ENCODE measurements around the gene BEST4.

BEST4 gene

DNA sequence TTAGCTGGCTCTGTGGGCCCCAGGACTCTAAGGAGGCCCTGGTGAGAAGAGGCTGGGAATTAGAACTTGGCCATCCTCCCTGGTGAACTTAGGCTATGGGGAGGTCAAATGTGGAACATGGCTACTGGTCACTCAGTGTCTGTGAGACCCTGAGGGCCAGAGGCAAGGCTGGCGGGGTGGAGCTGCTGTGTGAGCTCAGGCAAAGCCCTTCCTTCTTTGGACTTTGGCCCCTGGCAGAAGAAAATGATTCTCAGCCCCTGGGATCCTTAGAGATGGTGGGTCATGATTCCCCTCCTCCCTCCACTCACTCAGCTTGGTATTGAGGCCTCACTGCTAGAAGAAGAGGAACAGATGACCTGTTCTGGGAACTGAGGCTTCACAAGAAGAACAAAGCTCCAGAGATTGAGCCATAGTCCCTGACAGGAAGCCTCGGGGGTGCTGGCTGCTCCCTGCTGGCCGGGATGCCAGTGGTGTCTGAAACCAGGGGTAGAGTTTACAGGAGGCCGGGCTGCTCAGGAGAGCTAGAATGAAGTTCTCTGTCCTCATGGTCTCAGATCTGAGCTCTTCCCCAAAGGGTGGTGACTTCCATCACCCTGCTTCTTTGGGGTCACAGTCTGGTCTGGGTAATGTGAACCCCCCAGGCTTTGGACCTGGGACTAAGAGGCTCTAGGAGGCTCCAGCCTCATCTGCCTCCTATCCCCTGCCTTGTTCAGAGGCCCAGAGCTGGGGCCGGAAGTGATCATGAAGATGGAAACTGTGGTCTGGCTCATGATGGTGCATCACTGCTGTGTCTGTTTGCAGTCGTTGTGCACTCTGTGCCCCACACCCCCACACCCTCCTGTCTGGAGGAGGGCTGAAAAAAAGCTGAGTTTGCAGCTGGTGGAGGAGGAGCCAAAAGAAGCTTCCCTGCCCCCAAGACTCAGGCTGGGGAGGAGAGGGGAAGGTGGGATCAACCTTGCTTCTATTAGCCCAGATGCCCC, 21.3 kb upstream of the BEST4 start:
- FAIRE-seq, result no peak
- TF ChIP-seq, protein P1, sequence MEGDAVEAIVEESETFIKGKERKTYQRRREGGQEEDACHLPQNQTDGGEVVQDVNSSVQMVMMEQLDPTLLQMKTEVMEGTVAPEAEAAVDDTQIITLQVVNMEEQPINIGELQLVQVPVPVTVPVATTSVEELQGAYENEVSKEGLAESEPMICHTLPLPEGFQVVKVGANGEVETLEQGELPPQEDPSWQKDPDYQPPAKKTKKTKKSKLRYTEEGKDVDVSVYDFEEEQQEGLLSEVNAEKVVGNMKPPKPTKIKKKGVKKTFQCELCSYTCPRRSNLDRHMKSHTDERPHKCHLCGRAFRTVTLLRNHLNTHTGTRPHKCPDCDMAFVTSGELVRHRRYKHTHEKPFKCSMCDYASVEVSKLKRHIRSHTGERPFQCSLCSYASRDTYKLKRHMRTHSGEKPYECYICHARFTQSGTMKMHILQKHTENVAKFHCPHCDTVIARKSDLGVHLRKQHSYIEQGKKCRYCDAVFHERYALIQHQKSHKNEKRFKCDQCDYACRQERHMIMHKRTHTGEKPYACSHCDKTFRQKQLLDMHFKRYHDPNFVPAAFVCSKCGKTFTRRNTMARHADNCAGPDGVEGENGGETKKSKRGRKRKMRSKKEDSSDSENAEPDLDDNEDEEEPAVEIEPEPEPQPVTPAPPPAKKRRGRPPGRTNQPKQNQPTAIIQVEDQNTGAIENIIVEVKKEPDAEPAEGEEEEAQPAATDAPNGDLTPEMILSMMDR (IDR thresholded peaks at IDR 0.05; ENCODE audit: insufficient read depth, missing control alignments), result no peak
- no peak for DNase-seq (ENCODE audit: insufficient read length, low spot score)

DNA sequence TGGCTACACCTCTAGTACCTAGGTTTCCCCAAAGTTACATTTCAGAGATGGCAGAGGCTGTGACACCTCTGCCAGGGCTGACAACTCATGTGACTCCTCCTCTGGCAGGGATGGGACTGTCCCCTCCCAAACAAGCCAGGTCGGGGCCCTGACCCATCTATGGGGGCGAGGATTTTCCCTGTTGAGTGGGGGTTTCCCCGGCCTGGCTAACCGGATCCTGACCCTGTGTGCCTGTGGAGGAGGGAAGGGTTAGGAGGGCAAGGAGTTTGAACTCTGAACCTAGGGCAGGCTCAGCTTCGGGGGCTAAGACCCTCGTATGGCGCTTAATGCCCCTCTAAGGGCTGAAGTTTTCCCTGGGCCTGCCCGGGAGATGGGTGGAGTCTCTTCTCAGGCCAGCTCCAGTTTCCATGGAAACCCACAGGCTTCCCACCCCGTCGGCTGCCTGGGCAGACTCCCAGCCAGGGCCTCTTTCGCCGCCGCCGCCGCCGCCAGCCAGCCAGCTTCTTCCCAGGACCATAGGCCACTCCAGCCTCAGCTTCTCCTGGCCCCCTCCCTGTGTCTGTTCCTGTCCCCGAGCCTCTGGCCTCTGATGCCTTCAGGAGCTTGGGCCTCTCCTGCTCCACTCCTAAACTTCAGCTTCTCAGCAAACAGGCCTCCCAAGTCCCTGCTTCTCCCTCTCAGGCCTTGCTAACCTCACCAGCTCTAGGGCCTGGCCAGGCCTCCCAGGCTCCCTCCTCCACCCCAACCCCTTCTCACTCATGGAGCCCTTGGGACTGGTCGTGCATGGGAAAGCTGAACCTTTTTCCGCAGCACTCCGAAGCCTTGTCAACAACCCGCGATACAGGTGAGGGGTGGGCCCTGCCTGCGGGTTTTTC, 20.3 kb upstream of the BEST4 start, which contains the start of gene BTBD19:
BTBD19 (plus strand) TSS at position 461 of the 875 bp plus-strand sequence; CDS start at position 759, 298 bp downstream.
- DNase-seq (ENCODE audit: insufficient read length, low spot score), result no peak
- no peak for FAIRE-seq
- TF ChIP-seq, protein P1 (IDR thresholded peaks at IDR 0.05; ENCODE audit: insufficient read depth, missing control alignments), result no peak

GRCh38 chr1:44807364-44808062, 19.5 kb upstream of the BEST4 start:
- DNase-seq (ENCODE audit: insufficient read length, low spot score) (no peak), FAIRE-seq (no peak)
- TF ChIP-seq, protein P1 (IDR thresholded peaks at IDR 0.05; ENCODE audit: insufficient read depth, missing control alignments), result no peak

DNA sequence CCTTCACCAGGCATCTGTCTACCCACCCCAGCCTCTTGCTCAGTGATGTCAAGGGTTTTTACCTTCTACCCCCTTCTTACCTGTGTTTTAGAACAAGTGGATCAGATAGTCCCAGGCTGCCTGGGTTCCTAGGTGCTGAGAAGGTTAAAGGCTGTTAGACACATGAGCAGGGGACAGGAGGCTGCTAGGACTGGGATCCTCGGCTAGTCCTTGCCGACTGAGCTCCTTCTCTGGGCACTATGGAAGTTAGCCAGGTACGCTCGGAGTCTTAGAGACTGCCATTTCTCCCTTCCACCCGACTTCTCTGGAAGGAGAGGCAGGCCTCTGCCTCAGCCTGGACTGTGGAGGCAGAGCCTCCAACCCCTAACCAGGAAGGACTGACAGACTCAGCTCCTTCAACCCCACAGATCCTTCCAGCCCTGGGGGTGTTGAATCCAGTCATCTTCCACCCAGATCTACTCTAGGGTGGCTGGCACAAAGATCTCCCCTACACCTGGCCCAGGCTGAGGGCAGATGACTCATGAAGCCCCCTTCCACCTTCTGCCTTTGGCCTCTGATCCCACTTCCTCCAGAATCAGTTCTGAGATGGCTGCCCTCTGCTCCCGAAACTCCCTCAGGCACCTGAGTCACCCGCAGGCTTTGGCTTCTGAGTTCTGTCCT, 18.9 kb upstream of the BEST4 start, which contains the start of gene DYNLT4:
DYNLT4 (minus strand) TSS at position 648 of the 660 bp plus-strand sequence. CDS start 683 bp downstream, outside the sequence.
- FAIRE-seq (no peak), DNase-seq (ENCODE audit: insufficient read length, low spot score) (no peak)
- TF ChIP-seq, protein P1 (IDR thresholded peaks at IDR 0.05; ENCODE audit: insufficient read depth, missing control alignments), result no peak

DNA sequence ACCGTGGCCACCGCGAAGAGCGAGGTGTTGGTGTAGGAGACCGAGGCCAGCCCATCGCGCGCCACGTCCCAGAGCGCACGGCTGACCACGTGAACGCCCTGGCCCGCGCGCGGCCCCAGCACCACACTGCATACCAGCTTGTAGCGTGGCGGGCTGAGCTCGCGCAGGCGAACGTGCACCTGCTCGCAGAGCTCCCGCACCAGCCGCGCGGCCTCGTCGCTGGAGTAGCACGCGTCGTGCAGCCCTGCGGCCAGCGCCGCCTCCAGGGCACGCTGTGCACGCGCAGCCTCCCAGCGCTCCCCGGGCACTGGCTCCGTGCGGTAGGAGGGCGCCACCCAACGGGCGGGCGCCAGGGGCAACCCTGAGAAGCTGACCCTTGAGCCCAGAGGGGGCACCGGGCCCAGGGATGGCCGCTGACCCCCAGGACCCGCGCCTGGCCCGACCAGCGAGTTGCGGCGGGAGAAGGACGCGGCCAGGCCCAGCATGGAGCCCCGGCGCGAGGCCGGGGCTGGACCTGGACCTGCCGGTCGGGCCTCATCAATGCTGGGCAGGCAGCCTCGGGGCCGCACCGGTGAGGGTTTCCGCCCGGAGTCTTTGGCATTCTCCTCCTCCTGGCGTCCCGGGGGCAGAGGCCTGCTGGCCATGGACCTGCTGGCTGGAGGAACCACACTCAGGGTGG, 18.2 kb upstream of the BEST4 start:
- TF ChIP-seq, protein P1 (IDR thresholded peaks at IDR 0.05; ENCODE audit: insufficient read depth, missing control alignments), result no peak
- no peak for FAIRE-seq
- DNase-seq (ENCODE audit: insufficient read length, low spot score), result no peak
